Measurements from ENCODE around the gene NFKBIE.
A peak's percentile ranks its signal among the peaks of the same experiment; 100 is the strongest.
"Not testable (repeated sequence)": the region's sequence is repeated elsewhere in the genome, so short reads cannot be mapped to it uniquely, and the experiment has no call there.

The NFKBIE gene

GRCh38 chr6:44265007-44265721 is at the start of gene NFKBIE:
Gene NFKBIE (minus strand): TSS chr6:44265551. CDS start chr6:44265346, 205 bp downstream.
- DNase-seq = peak; percentile 77 to 90

GRCh38 chr6:44314657-44315056 is 49.3 kb upstream of the NFKBIE start:
- not testable (repeated sequence) for DNase-seq

- DNase-seq = peak; percentile 77 to 91
Measured at GRCh38 chr6:44312901-44313788, 47.8 kb upstream of the NFKBIE start, which contains the start of gene AARS2. Gene AARS2 (minus strand): TSS chr6:44313347. CDS start chr6:44313323, 24 bp downstream.

- DNase-seq = no peak
Measured at GRCh38 chr6:44311767-44312166, 46.4 kb upstream of the NFKBIE start.

GRCh38 chr6:44311304-44311703 is 46.0 kb upstream of the NFKBIE start:
- no peak for DNase-seq

GRCh38 chr6:44310241-44310640 is 44.9 kb upstream of the NFKBIE start:
- no peak for DNase-seq

GRCh38 chr6:44309631-44310030 is 44.3 kb upstream of the NFKBIE start:
- DNase-seq = no peak

- no peak for DNase-seq
Measured at GRCh38 chr6:44309092-44309491, 43.7 kb upstream of the NFKBIE start.

GRCh38 chr6:44307217-44307616 is 41.9 kb upstream of the NFKBIE start:
- no peak for DNase-seq

- no peak for DNase-seq
Measured at GRCh38 chr6:44306710-44307109, 41.4 kb upstream of the NFKBIE start.

- no peak for DNase-seq
Measured at GRCh38 chr6:44305200-44305725, 39.9 kb upstream of the NFKBIE start.

- peak in 1 of 2 experiments; percentile 14 for DNase-seq
Measured at GRCh38 chr6:44304282-44305199, 39.2 kb upstream of the NFKBIE start.

GRCh38 chr6:44303842-44304241 is 38.5 kb upstream of the NFKBIE start:
- no peak for DNase-seq

GRCh38 chr6:44302856-44303255 is 37.5 kb upstream of the NFKBIE start:
- no peak for DNase-seq

GRCh38 chr6:44301782-44302564 is 36.6 kb upstream of the NFKBIE start:
- DNase-seq = no peak

- no peak for DNase-seq
Measured at GRCh38 chr6:44301106-44301505, 35.8 kb upstream of the NFKBIE start.

GRCh38 chr6:44300292-44300823 is 35.0 kb upstream of the NFKBIE start:
- DNase-seq = no peak

GRCh38 chr6:44298864-44299263 is 33.5 kb upstream of the NFKBIE start:
- DNase-seq = no peak

GRCh38 chr6:44298055-44298803 is 32.9 kb upstream of the NFKBIE start:
- DNase-seq = no peak

All from NCI-H1930 (cell line).